Upper lobe of left lung (tissue), 6 donors: Measurements from ENCODE around the gene MOB3B. TPM values are rescaled to one million over a fixed set of nuclear protein-coding genes. Genes with fewer than 3 reads are reported as not detected.

ENCODE experiments used
- ATAC-seq, 2 donors: fragments of 200-7000 bp; cut with Tn5 transposase; one replicate each; pipeline ENCODE4 v1.9.1; 2022; ENCODE audit warnings: mild to moderate bottlenecking in 2 of 2, moderate library complexity in 2 of 2; ENCODE audit not compliant: low FRiP score in 2 of 2
- DNase-seq, 2 donors: peaks; one replicate each; pipeline ENCODE4 v3.0.0-alpha.2; 2019 to 2020
- H3K27ac ChIP-seq, 4 donors: fragments of 200-600 bp; sonication (generic); one replicate each; pipeline ENCODE4 v1.5.1; 2016 to 2019
- H3K27me3 ChIP-seq, 4 donors: fragments of 200-600 bp; sonication (generic); one replicate each; pipeline ENCODE4 v1.5.1; 2017 to 2019
- H3K36me3 ChIP-seq, 4 donors: fragments of 200-600 bp; sonication (generic); one replicate each; pipeline ENCODE4 v1.5.1; 2016 to 2019
- H3K4me1 ChIP-seq, 4 donors: fragments of 200-600 bp; sonication (generic); one replicate each; pipeline ENCODE4 v1.5.1; 2018 to 2019
- H3K4me3 ChIP-seq, 4 donors: fragments of 200-600 bp; sonication (generic); one replicate each; pipeline ENCODE4 v1.5.1; 2017 to 2019; ENCODE audit warnings: mild to moderate bottlenecking in 2 of 4, moderate library complexity in 1 of 4
- H3K9me3 ChIP-seq, 4 donors: fragments of 200-600 bp; sonication (generic); one replicate each; pipeline ENCODE4 v1.5.1; 2018 to 2019
- CTCF ChIP-seq, 6 experiments: fragments of 450-650 bp in 4 of 6; fragments of 200-600 bp in 2 of 6; sonication (generic) in 2 of 6; IDR thresholded peaks; one replicate each; pipeline ENCODE4 v1.5.1; 2016 to 2019; ENCODE audit warnings: antibody characterized with exemption in 6 of 6
- EP300 ChIP-seq, 4 donors: sonication (generic); formaldehyde crosslinking; IDR thresholded peaks; one replicate each; pipeline ENCODE4 v1.5.1; 2017; ENCODE audit warnings: antibody characterized with exemption in 4 of 4, control low read depth in 2 of 4
- POLR2A ChIP-seq, 4 donors: fragments of 450-650 bp; IDR thresholded peaks; one replicate each; pipeline ENCODE4 v1.5.1; 2016 to 2017; ENCODE audit warnings: antibody characterized with exemption in 4 of 4, mild to moderate bottlenecking in 2 of 4
- POLR2AphosphoS5 ChIP-seq, 2 donors: sonication (generic); formaldehyde crosslinking; IDR thresholded peaks; one replicate each; pipeline ENCODE4 v1.5.1; 2017; ENCODE audit warnings: antibody characterized with exemption in 2 of 2
- WGBS, 2 donors: methylation state at CpG; one replicate each; pipeline ENCODE4 v1.1.5; 2017 to 2018; 5-methylcytosine and 5-hydroxymethylcytosine counted together
- total RNA-seq, 6 donors: library from RNA; depleted of rRNA in 4 of 6; stranded (reverse); fragments of >200 nt in 4 of 6; gene quantifications; one replicate each; pipeline versions ENCODE4 v1.1.0 to v1.2.1, GENCODE V29; 2016 to 2021
- donor health status: DM: no; HTN: no; CAD: no; lungs with moderate emphysema.
- donor health status: DM: no; HTN: yes; CAD: no; lungs with severe emphysema.

MOB3B gene
- total RNA-seq, 6 donors from 2014 or later = 4.2 to 20.7 (median 8.3) TPM

GRCh38 chr9:27487927-27488326 is 41.7 kb downstream of the MOB3B start:
- no peak for TF ChIP-seq POLR2AphosphoS5 (IDR thresholded peaks at IDR 0.05)
- TF ChIP-seq EP300 (IDR thresholded peaks at IDR 0.05) = no peak
- TF ChIP-seq CTCF (IDR thresholded peaks at IDR 0.05) = no peak
- no peak for TF ChIP-seq POLR2A (IDR thresholded peaks at IDR 0.05)
- Histone ChIP-seq H3K4me3 (no peak overlapping the region), H3K9me3 (no peaks in the 10 kb centered on the region), H3K36me3 (no peaks in the 10 kb centered on the region), H3K27me3 (no peaks in the 10 kb centered on the region), H3K27ac (no peak overlapping the region), H3K4me1 (no peaks in the 10 kb centered on the region)
- DNase-seq = no peak
- no peak for ATAC-seq
- WGBS, 2 donors = 89 to 100% methylated on average over 1 of the region's 1 CpG

- H3K27me3 ChIP-seq = no peaks in the 10 kb centered on the region
- 48 to 71% methylated on average over 4 to 5 of the region's 5 CpGs for WGBS, 2 donors
- no peaks in the 10 kb centered on the region for H3K36me3 ChIP-seq
- H3K9me3 ChIP-seq = no peaks in the 10 kb centered on the region
- ATAC-seq (no peak), DNase-seq (no peak)
- TF ChIP-seq POLR2AphosphoS5 (IDR thresholded peaks at IDR 0.05) (no peak), CTCF (IDR thresholded peaks at IDR 0.05) (no peak), POLR2A (IDR thresholded peaks at IDR 0.05) (no peak), EP300 (IDR thresholded peaks at IDR 0.05) (no peak)
- no peaks in the 10 kb centered on the region for H3K4me1 ChIP-seq
- no peak overlapping the region for H3K27ac ChIP-seq
- H3K4me3 ChIP-seq = no peak overlapping the region
Measured at GRCh38 chr9:27487128-27487640, 42.4 kb downstream of the MOB3B start.

- DNase-seq (no peak), ATAC-seq (no peak)
- 88 to 100% methylated on average over 1 of the region's 1 CpG for WGBS, 2 donors
- no peak for TF ChIP-seq EP300 (IDR thresholded peaks at IDR 0.05)
- no peak for TF ChIP-seq CTCF (IDR thresholded peaks at IDR 0.05)
- no peak for TF ChIP-seq POLR2AphosphoS5 (IDR thresholded peaks at IDR 0.05)
- no peak for TF ChIP-seq POLR2A (IDR thresholded peaks at IDR 0.05)
- Histone ChIP-seq H3K4me3 (no peak overlapping the region), H3K27me3 (no peaks in the 10 kb centered on the region), H3K9me3 (no peaks in the 10 kb centered on the region), H3K36me3 (no peaks in the 10 kb centered on the region), H3K27ac (no peak overlapping the region), H3K4me1 (no peaks in the 10 kb centered on the region)
Measured at GRCh38 chr9:27485158-27485557, 44.5 kb downstream of the MOB3B start.

- ATAC-seq (no peak), DNase-seq (no peak)
- H3K27me3 ChIP-seq = no peaks in the 10 kb centered on the region
- no peaks in the 10 kb centered on the region for H3K36me3 ChIP-seq
- H3K4me3 ChIP-seq = no peak overlapping the region
- peaks cover 0 to 5% (median 2%) of the 10 kb centered on the region in 4 donors for H3K9me3 ChIP-seq
- 84 to 95% methylated on average over 6 of the region's 6 CpGs for WGBS, 2 donors
- H3K27ac ChIP-seq = no peak overlapping the region
- H3K4me1 ChIP-seq = no peaks in the 10 kb centered on the region
- no peak for TF ChIP-seq CTCF (IDR thresholded peaks at IDR 0.05)
Measured at GRCh38 chr9:27483576-27483975, 46.0 kb downstream of the MOB3B start.

GRCh38 chr9:27482709-27483108 is 46.9 kb downstream of the MOB3B start:
- ATAC-seq (no peak), DNase-seq (no peak)
- Histone ChIP-seq H3K27me3 (no peaks in the 10 kb centered on the region), H3K36me3 (no peaks in the 10 kb centered on the region), H3K9me3 (peaks cover 0 to 5% (median 2%) of the 10 kb centered on the region in 4 donors), H3K4me3 (no peak overlapping the region), H3K27ac (no peak overlapping the region), H3K4me1 (no peaks in the 10 kb centered on the region)
- TF ChIP-seq EP300 (IDR thresholded peaks at IDR 0.05) (no peak), CTCF (IDR thresholded peaks at IDR 0.05) (no peak), POLR2AphosphoS5 (IDR thresholded peaks at IDR 0.05) (no peak), POLR2A (IDR thresholded peaks at IDR 0.05) (no peak)
- WGBS, 2 donors = 87 to 88% methylated on average over 2 of the region's 2 CpGs
